Vagina (tissue), 2 donors: ENCODE data around the gene NXNL2. TPM values are rescaled to one million over a fixed set of nuclear protein-coding genes. Genes with fewer than 3 reads are reported as not detected.

Experiments used
- DNase-seq, 2 donors: peaks; one replicate each; pipeline ENCODE4 v3.0.0-alpha.2; 2017; ENCODE audit errors: extremely low spot score in 2 of 2
- H3K27ac ChIP-seq: fragments of 200-600 bp; sonication (generic); one replicate; pipeline ENCODE4 v1.5.1; 2019
- H3K27me3 ChIP-seq: fragments of 200-600 bp; sonication (generic); one replicate; pipeline ENCODE4 v1.5.1; 2019
- H3K36me3 ChIP-seq, 2 donors: fragments of 200-600 bp; sonication (generic); one replicate each; pipeline ENCODE4 v1.5.1; 2017 to 2019
- H3K4me1 ChIP-seq: fragments of 200-600 bp; sonication (generic); one replicate; pipeline ENCODE4 v1.5.1; 2019
- H3K4me3 ChIP-seq, 2 donors: fragments of 200-600 bp; sonication (generic); 1 replicate in 1 of 2; 2 replicates in 1 of 2; pipeline ENCODE4 v1.5.1; 2016 to 2019
- H3K9me3 ChIP-seq: fragments of 200-600 bp; sonication (generic); one replicate; pipeline ENCODE4 v1.5.1; 2019
- POLR2A ChIP-seq, 2 donors: fragments of 450-650 bp; IDR thresholded peaks; one replicate each; pipeline ENCODE4 v1.6.1; 2017; ENCODE audit warnings: antibody characterized with exemption in 2 of 2, mild to moderate bottlenecking in 2 of 2, moderate library complexity in 2 of 2
- POLR2AphosphoS5 ChIP-seq, 2 donors: sonication (generic); formaldehyde crosslinking; IDR thresholded peaks; one replicate each; pipeline ENCODE4 v1.9.0; 2017; ENCODE audit warnings: antibody characterized with exemption in 2 of 2, mild to moderate bottlenecking in 2 of 2, low read depth in 1 of 2; ENCODE audit not compliant: insufficient read depth in 1 of 2
- intact Hi-C: fragments of 100-400 bp; cut with DNase I; formaldehyde crosslinking; loops from one replicate; pipeline ENCODE4 v1.15.1; 2023
- total RNA-seq: library from RNA; depleted of rRNA; stranded (reverse); fragments of >200 nt; gene quantifications from one replicate; pipeline ENCODE4 v1.2.3, GENCODE V29; 2016
- TF ChIP-seq, protein P1 (sequence below), 3 experiments: fragments of 450-650 bp in 2 of 3; fragments of 200-600 bp in 1 of 3; sonication (generic) in 1 of 3; IDR thresholded peaks; one replicate each; pipeline ENCODE4 v1.5.1; 2017 to 2019; ENCODE audit warnings: antibody characterized with exemption in 3 of 3, mild to moderate bottlenecking in 2 of 3, moderate library complexity in 2 of 3

Gene NXNL2
- total RNA-seq, 1 donor from 2014 or later = 2.5 TPM

DNA sequence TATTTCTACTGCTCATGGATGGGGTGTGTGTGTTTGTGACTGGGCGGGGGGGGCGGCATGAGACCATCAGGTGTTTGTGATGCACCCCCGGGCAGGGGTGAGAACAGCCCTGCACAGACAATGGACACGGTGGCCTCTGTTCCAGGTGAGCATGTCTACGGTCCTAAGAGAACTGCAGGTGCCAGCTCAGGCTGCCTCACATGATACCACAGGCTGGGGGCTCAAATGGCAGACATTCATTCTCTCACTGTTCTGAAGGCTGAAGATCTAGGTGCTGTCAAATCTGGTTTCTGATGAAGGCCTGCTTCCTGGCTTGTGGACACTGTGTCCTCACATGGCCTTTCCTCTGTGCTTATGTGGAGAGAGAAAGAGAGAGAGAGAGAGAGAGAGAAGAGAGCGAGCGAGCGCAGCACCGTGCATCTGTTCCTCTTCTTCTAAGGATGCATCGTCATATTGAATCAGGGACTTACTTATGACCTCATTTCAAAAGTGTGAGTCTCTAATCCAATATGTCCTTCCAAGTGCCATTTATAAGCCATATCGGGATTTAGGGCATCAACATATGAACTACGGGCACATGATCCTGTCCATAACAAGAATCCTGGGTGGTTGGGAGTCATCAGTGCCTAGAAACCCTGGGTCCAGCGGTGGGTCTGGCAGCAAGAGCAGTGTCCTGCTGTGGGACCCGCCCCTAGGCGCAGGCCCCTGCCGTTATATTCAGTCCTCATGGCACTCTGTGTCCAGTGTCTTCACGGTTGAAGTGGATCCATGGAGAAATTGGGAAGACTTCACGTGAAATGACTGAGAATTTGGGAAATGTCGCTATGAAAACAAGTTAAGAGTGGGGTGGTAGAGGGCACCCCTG is 42.5 kb downstream of the NXNL2 start:
- TF ChIP-seq, protein P1, sequence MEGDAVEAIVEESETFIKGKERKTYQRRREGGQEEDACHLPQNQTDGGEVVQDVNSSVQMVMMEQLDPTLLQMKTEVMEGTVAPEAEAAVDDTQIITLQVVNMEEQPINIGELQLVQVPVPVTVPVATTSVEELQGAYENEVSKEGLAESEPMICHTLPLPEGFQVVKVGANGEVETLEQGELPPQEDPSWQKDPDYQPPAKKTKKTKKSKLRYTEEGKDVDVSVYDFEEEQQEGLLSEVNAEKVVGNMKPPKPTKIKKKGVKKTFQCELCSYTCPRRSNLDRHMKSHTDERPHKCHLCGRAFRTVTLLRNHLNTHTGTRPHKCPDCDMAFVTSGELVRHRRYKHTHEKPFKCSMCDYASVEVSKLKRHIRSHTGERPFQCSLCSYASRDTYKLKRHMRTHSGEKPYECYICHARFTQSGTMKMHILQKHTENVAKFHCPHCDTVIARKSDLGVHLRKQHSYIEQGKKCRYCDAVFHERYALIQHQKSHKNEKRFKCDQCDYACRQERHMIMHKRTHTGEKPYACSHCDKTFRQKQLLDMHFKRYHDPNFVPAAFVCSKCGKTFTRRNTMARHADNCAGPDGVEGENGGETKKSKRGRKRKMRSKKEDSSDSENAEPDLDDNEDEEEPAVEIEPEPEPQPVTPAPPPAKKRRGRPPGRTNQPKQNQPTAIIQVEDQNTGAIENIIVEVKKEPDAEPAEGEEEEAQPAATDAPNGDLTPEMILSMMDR (IDR thresholded peaks at IDR 0.05) = no peak
- Histone ChIP-seq H3K4me3 (no peak overlapping the region), H3K9me3 (no peaks in the 10 kb centered on the region), H3K27me3 (no peaks in the 10 kb centered on the region), H3K36me3 (no peaks in the 10 kb centered on the region), H3K4me1 (no peaks in the 10 kb centered on the region), H3K27ac (no peak overlapping the region)
- no peak for DNase-seq
- intact Hi-C loops = no loop called here

DNA sequence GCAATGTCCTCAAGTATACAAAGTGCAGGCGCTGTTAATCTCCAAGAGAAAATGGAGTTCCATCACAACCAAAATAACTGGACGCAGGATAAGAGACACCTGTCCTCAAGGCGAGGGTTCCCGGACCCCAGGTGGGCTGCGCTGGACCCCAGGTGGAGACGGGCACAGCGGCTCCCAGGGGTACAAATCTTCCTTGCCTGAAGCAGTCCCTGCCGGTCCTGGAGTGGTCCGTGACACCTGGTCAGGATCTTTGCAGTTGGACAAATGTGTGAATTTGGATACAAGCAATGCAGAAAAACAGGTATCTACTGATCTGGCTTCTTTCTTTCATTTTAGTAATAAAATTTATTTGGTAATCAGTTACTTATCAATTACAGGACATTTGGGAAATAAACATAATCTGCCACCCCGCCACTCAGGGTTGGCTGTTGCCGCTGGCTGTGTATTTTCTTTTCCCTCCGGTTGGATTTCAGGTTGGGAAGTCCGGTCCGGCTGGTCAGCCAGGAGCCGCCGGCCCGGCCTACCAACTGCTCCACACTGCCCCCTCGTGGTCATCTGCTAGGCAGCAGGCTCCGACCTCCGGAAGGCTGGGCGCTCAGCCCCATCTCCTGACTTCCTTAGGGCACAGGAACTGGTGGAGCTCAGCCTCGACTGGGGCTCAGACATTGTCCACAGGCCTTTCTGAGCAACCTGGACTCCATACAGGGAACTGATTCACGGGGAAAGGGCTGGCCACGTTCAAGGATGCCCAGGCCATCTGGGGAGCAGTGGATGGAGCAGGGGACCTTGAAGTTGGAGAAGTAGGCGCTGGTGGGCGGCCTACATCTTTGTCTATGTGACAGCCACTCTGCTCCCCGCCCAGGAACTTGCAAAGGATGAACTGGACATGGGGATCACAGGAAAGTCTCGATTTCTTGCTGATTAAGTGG is 43.4 kb downstream of the NXNL2 start:
- Histone ChIP-seq H3K27me3 (no peaks in the 10 kb centered on the region), H3K27ac (no peak overlapping the region), H3K9me3 (no peaks in the 10 kb centered on the region), H3K36me3 (no peaks in the 10 kb centered on the region), H3K4me3 (no peak overlapping the region), H3K4me1 (no peaks in the 10 kb centered on the region)
- intact Hi-C loops = no loop called here
- TF ChIP-seq POLR2AphosphoS5 (IDR thresholded peaks at IDR 0.05; ENCODE audit: insufficient read depth in 1 of 2, low read depth in 1 of 2) (peak in 1 of 2 donors; percentile 34), POLR2A (IDR thresholded peaks at IDR 0.05) (no peak)
- TF ChIP-seq, protein P1 (IDR thresholded peaks at IDR 0.05) = peak; percentile 85 to 96 (median 93)
- no peak for DNase-seq

DNA sequence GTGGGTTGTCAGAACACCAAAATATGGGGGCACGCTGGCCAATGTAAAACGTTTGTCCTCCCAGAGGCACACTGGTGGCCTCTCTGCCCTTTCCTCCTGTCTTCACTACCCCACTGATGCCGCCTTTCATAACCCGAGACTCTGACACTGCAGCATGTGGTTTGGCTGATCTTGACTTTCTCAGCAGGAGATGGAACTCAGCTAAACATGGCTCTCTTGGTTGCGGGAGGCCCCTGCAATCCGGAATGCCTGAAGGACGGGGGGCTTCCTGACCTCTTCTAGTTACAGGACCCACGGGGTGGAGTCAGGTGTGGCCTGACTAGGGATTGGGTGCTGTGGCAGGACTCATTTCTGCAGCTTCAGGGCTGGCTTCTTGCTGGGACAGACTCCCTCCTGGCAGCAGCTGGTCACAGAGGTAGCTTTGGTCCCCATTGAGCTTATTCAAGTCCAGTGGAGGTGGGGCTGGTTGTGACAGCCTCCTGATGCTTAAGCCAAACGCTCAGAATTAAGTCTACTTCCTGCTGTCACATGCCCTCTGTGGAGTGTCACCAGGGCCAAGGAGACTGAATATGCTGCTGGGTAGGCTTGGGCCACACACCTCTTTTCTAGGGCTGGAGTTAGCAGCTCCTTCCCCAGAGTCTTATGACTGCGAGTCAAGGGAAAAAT is 44.2 kb downstream of the NXNL2 start:
- Histone ChIP-seq H3K27ac (no peak overlapping the region), H3K9me3 (no peaks in the 10 kb centered on the region), H3K27me3 (no peaks in the 10 kb centered on the region), H3K36me3 (no peaks in the 10 kb centered on the region), H3K4me3 (no peak overlapping the region), H3K4me1 (no peaks in the 10 kb centered on the region)
- intact Hi-C loops = no loop called here
- TF ChIP-seq, protein P1 (IDR thresholded peaks at IDR 0.05) = no peak
- no peak for TF ChIP-seq POLR2AphosphoS5 (IDR thresholded peaks at IDR 0.05; ENCODE audit: insufficient read depth in 1 of 2, low read depth in 1 of 2)
- TF ChIP-seq POLR2A (IDR thresholded peaks at IDR 0.05) = no peak
- no peak for DNase-seq

GRCh38 chr9:88580961-88581360 is 46.0 kb downstream of the NXNL2 start:
- Histone ChIP-seq H3K4me3 (no peak overlapping the region), H3K9me3 (no peaks in the 10 kb centered on the region), H3K27me3 (no peaks in the 10 kb centered on the region), H3K27ac (no peak overlapping the region), H3K36me3 (no peaks in the 10 kb centered on the region), H3K4me1 (no peaks in the 10 kb centered on the region)
- TF ChIP-seq, protein P1 (IDR thresholded peaks at IDR 0.05) = no peak
- TF ChIP-seq POLR2A (IDR thresholded peaks at IDR 0.05) (no peak), POLR2AphosphoS5 (IDR thresholded peaks at IDR 0.05; ENCODE audit: insufficient read depth in 1 of 2, low read depth in 1 of 2) (no peak)
- no peak for DNase-seq
- intact Hi-C loops = loop anchor here (10.0 kb wide), 1 partner anchor 486 kb away; no protein-coding TSS in a partner anchor
